GM12873 (cell line): ENCODE measurements around the gene SDS.

Experiments used
- CTCF ChIP-seq: IDR thresholded peaks from 2 replicates; pipeline ENCODE4 v1.5.1; 2012; ENCODE audit warnings: low read depth, mild to moderate bottlenecking, moderate library complexity, low read length, control low read depth; ENCODE audit not compliant: insufficient read depth; ENCODE audit errors: missing control alignments

Gene SDS

GRCh38 chr12:113416091-113416754 lies 12.5 kb upstream of the SDS start:
- no peak for TF ChIP-seq CTCF

DNA sequence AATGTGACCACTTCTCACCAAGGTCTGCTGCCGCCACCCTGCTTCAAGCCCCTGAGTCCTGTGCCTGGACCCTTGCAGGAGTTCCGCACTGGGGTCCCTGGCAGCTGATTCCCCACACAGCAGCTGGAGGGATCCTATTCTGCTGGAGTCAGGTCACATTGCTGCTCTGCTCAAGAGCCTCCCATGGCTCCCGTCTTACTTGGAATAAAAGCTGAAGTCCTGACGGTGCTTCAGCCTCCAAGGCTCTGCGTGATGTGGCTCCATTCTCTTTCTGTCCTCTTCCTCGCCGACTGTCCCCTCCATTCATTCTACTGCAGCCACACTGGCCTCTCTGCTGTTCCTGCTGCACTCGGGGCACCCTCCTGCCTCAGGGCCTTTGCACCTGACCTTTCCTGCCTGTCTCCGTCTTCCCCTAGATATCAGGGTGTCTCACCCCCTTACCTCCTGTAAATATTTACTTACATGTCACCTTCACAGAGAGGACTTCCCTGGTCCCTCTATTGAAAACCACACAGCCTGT lies 10.9 kb upstream of the SDS start:
- TF ChIP-seq CTCF, result no peak

DNA sequence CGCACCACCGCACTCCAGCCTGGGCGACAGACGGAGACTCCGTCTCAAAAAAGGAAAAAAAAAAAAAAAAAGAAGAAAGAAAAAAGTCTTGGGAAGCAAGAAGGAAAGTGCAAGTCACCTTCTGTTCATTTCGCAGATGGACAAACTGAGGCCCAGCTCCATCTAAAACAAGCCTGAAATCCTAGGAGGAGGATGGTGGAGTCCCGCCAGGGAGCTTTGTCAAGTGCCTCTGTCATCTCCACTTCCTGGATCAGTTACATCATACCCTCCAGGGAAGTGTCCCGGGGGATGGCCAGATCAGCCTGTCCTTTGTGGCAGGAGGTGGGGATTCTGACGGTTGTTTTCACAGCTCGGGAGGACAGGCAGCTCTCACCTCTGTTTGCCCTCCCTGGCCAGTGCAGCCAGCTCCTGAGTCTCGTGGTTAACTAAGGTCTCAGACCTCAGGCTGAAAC lies 9.8 kb upstream of the SDS start:
- no peak for TF ChIP-seq CTCF

DNA sequence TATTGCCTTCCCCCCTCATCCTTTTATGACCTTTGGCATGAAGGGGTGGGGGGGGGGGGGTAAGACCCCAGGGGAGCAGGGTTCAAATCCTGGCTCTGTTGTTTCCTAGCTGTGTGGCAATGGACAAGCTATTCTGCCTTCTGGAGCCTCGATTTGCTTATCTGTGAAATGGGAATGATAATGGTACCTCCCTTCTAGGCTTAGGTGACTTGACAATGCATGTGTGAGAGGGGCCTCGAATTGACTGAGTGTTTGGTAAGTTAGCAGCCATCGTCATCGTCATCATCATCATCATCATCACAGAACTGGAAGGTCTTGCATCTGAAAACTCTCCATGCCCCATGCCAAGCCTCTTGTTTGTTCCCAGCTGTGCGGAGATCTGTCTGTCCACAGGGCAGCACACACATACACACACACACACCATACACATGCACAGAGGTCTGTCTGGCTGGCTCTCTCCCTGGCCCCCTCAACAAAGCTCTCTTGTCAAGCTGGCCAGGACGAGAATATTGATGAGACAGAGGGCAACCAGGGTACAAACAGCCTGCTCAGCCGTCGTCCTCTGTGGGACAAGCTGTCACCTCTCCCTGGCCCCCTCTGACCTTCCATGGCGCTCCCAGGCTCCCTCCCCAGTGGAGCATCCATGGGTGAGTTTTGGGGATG lies 5.9 kb upstream of the SDS start:
- no peak for TF ChIP-seq CTCF

GRCh38 chr12:113408756-113409298 lies 5.1 kb upstream of the SDS start:
- no peak for TF ChIP-seq CTCF

GRCh38 chr12:113407931-113408600 lies 4.4 kb upstream of the SDS start:
- TF ChIP-seq CTCF, result no peak

- no peak for TF ChIP-seq CTCF
Observed at GRCh38 chr12:113405694-113406093, 2.0 kb upstream of the SDS start.
